HUES48 (cell line): ENCODE measurements around the gene DRAXIN.

Source experiments
- H3K27ac ChIP-seq: one replicate; pipeline ENCODE4 v1.7.0; 2013; ENCODE audit warnings: low read depth, low read length, inconsistent platforms
- H3K27me3 ChIP-seq: 2 replicates; pipeline ENCODE4 v1.6.1; 2013; ENCODE audit warnings: mild to moderate bottlenecking, low read length; ENCODE audit not compliant: control insufficient read depth, insufficient read depth
- H3K36me3 ChIP-seq: 2 replicates; pipeline ENCODE4 v1.6.1; 2013; ENCODE audit warnings: low read length; ENCODE audit not compliant: control insufficient read depth, insufficient read depth
- H3K4me1 ChIP-seq: 2 replicates; pipeline ENCODE4 v1.6.1; 2013; ENCODE audit warnings: mild to moderate bottlenecking, low read length; ENCODE audit not compliant: control insufficient read depth, insufficient read depth
- H3K4me3 ChIP-seq: 2 replicates; pipeline ENCODE4 v1.5.1; 2013; ENCODE audit warnings: mild to moderate bottlenecking, low read depth, low read length
- H3K9ac ChIP-seq: 2 replicates; pipeline ENCODE4 v1.6.1; 2013; ENCODE audit warnings: mild to moderate bottlenecking, low read depth, low read length, moderate library complexity
- H3K9me3 ChIP-seq: 2 replicates; pipeline ENCODE4 v1.6.1; 2013; ENCODE audit warnings: low read length; ENCODE audit not compliant: control insufficient read depth, insufficient read depth

DRAXIN gene

DNA sequence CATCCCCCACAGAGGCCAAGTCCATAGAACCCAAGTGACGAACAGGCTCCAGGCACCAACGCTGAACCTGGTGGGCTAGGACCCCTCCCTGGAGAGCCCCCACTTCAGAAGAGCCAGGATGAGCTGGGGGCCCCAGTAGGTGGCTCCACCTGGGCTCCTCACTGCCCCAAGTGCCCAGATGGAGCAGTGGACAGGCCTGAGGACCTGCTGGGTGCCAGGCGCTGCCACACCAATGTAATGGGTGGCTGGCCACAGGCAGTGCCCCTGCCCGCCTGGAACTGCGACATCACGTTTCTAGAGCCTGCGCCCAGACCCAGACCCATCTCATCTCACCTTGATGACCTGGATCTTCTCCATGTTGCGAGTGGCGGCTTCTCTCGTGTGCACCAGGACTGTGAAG, 16.2 kb upstream of the DRAXIN start:
- H3K9me3 ChIP-seq: no peaks in the 10 kb centered on the region
- H3K27ac ChIP-seq: no peak overlapping the region
- no peaks in the 10 kb centered on the region for H3K27me3 ChIP-seq
- no peaks in the 10 kb centered on the region for H3K4me1 ChIP-seq
- H3K36me3 ChIP-seq: peaks cover 85% of the 10 kb centered on the region
- H3K9ac ChIP-seq: no peak overlapping the region
- H3K4me3 ChIP-seq: no peak overlapping the region

DNA sequence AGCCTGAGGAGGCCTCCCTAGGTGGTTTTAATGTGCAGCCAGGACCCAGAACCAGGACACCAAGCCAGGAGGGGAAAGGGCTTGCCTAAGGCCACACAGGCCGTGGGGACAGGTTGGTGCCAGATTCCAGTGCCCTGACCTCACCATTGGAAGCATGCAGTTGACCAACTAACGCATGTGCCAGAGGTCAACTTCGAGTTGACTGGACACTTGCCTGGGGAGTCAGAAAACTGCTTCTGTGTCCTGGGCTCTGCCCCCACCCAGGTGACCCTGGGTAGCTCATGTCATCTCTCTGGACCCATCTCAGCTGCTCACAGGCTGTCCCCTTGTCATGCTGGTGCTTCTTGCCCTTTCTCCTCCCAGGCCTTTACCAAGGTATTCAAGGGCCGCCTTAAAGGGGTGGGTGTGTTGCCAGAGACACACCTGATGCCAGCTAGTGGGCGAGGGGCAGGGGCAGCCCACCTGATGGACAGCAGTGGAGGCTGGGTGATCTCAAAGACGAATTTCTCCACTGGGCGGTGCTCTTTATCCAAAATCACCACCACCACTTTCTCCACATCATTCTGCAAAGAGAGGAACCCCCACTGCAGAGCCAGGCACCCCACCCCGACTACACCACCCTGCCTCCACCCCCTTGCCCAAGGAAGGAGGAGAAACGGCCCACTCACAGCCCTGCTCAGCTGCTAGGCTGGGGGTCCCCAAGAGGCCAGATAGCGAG, 15.0 kb upstream of the DRAXIN start:
- H3K9me3 ChIP-seq: no peaks in the 10 kb centered on the region
- no peak overlapping the region for H3K27ac ChIP-seq
- H3K27me3 ChIP-seq: no peaks in the 10 kb centered on the region
- H3K9ac ChIP-seq: no peak overlapping the region
- peaks cover 75% of the 10 kb centered on the region for H3K36me3 ChIP-seq
- H3K4me3 ChIP-seq: no peak overlapping the region
- H3K4me1 ChIP-seq: peaks cover under 1% of the 10 kb centered on the region; the same call in 1 of the 2 replicates

DNA sequence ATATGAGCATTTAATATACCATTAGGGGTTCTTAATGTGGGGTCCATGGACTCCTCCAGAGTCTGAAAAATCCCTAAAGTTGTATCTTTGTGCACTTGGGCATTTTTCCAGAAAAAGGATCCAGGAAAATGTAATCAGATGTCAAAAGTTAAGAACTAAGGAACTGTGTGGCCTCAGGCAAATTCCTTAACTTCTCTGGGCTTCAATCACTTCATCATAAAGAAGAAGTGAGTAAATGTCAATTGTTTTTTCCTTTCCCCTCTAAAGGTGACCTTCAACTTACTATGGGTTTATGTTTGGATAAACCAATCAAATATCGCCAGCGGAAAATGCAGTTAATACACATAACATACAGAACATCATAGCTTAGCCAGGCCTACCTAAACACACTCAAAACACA, 13.1 kb upstream of the DRAXIN start:
- H3K27me3 ChIP-seq: no peaks in the 10 kb centered on the region
- H3K9me3 ChIP-seq: no peaks in the 10 kb centered on the region
- H3K27ac ChIP-seq: no peak overlapping the region
- H3K4me3 ChIP-seq: no peak overlapping the region
- no peak overlapping the region for H3K9ac ChIP-seq
- peaks cover 16% of the 10 kb centered on the region for H3K4me1 ChIP-seq
- peaks cover 56% of the 10 kb centered on the region for H3K36me3 ChIP-seq

DNA sequence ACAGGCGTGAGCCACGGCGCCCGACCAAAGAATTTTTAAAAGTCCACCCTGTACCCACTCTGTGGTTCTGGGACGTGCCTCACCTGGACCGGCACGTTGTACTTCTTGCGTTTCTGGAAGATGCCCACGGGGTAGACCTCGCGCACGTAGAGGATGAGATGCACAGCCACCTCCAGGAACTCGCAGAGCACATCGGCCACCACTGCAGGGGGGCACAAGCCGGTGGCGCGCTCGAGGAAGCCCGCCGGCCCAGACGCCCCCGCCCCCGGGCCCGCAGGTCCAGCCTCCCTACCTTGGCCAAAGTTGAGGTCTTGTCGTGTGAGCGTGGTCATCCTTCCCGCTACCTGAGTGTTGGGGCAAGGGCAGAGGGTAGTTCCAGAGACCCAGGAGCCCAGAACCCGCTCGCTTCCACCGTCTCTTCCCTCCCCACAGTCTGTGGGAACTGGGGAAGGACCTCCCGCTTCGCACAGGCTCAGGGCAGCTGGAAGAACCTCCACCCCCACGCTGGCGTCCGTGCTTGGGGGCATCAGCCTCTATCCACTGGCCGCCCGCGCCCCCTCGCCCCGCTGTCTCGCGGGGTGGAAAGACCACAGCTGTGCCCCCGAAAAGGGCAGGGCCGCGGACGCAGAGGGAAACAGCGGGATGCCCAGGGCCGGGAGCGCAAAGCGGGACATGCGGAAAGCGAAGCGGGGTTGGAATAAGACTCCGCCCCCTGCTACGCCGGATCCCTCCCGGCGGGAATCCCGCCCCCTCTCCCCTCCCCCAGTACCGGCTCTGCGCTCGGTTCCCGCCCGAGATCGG, 11.0 kb upstream of the DRAXIN start:
- peak overlapping the region; percentile 78 for H3K4me3 ChIP-seq
- peak overlapping the region; percentile 100 for H3K27ac ChIP-seq
- peak overlapping the region; percentile 81 for H3K9ac ChIP-seq
- H3K27me3 ChIP-seq: no peaks in the 10 kb centered on the region
- peaks cover 31% of the 10 kb centered on the region for H3K4me1 ChIP-seq
- H3K9me3 ChIP-seq: no peaks in the 10 kb centered on the region
- H3K36me3 ChIP-seq: peaks cover 42% of the 10 kb centered on the region

DNA sequence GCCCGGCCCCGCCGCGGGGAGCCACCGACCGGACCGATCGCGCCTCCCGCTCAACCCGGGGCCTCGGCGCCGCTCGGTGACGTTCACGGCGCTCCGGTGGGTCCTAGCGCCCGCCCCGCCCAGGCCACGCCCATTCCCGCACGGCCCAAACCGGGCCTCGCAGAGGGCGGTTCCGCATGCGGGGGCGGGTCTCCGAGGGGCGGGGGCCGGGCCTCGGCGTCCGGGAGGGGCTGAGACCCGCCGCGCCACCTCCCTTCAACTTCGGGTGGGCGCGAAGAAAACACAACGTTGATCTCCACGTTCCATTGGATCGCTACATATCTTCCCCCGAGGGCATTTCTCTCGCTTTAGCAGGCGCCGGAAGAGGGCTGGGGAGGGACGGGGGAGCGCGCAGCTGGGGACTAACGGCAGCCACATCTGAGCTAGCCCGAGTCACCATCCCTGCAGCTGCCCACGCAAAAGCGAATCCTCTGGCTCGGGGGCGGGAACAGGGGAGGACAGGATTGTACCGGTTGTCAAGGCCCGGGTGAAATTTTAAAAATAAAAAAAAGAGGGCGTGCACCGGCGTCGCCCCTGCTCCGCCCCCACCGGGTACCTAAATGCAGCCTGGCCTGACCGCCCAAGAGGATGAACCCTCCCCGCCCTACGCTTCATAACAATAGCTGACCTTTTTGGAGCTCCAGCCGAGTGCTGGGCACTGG, 10.3 kb upstream of the DRAXIN start, which contains the start of gene MAD2L2:
Gene MAD2L2, minus strand, starts transcription at position 78 of the 701 bp plus-strand sequence. CDS start 547 bp downstream, outside the sequence.
- H3K36me3 ChIP-seq: peaks cover 34% of the 10 kb centered on the region

DNA sequence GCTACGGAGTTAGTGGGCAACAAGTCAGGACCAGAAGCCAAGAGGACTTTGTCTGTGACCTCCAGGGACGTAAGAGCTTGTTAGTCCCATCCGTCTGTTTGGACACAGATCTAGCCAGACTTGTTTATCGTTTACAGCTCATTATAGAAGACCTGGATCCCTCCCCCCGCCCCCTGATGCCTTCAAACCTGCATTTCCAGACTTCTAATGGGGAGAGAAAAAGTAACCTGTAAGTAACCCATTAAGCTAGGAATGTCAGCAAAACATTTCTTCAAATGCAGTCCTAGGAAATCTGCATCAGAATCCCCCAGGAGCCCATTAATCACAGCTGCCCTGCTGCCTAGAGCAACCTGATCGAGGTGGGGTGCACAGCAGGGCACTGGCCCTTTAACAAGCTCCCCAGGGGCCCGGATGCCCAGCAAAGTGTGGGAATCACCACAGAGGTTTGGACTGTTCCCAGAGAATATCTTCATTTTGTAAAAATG, 9.2 kb upstream of the DRAXIN start:
- Histone ChIP-seq H3K36me3 (peaks cover 23% of the 10 kb centered on the region), H3K4me3 (peak overlapping the region; percentile 78), H3K27ac (peak overlapping the region; percentile 100), H3K9me3 (no peaks in the 10 kb centered on the region), H3K4me1 (peaks cover 31% of the 10 kb centered on the region), H3K9ac (peak overlapping the region; percentile 62), H3K27me3 (no peaks in the 10 kb centered on the region)

More for the DNA sequence above, 10.3 kb upstream of the DRAXIN start, which contains the start of gene MAD2L2:
- Histone ChIP-seq H3K4me1 (peaks cover 31% of the 10 kb centered on the region), H3K9me3 (no peaks in the 10 kb centered on the region), H3K4me3 (peak within 1 kb of the TSS; percentile 78), H3K9ac (peak within 1 kb of the TSS; percentile 81), H3K27ac (peak within 1 kb of the TSS; percentile 100), H3K27me3 (no peaks in the 10 kb centered on the region)

DNA sequence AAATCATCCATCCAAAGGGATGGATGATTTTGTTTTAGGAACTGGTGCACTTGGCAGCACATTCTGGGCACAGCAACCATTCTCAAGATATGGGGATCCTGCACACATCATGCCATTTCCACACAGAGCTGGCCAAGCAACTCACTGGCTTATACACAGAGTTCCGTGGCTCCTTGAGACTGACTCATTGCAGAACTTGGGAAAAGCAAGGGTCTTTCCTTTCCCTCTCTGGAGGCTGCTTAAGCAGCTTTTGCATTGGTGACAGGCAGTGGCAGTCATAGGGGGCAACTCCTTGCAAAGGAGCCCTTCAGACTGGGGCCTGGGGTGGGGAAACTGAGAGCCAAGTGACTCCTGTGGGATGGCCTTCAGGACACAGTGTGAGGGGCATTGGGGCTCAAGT, 8.7 kb upstream of the DRAXIN start:
- Histone ChIP-seq H3K27me3 (no peaks in the 10 kb centered on the region), H3K36me3 (peaks cover 18% of the 10 kb centered on the region), H3K9me3 (no peaks in the 10 kb centered on the region), H3K9ac (no peak overlapping the region), H3K4me3 (peak overlapping the region; percentile 24), H3K27ac (peak overlapping the region; percentile 100), H3K4me1 (peaks cover 31% of the 10 kb centered on the region)

DNA sequence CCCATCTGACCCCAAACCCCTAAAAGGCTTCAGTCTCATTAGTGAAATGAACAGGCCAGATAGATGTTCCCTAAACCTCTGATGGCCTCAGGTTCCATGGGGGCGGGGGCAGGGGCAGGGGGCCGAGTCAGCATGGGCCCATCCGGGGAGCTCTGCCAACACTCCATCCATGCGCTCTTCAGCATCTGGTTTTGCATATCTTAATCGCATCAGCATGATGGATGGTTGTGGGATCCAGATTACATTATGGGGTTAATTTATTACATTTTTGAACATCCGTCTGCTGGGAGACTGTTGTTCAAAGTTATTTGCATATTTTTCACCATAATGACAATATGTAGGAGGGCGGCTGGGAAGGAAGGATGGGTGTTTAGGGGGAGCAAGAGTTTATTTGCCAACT, 7.4 kb upstream of the DRAXIN start:
- Histone ChIP-seq H3K4me1 (peaks cover 38% of the 10 kb centered on the region), H3K9me3 (no peaks in the 10 kb centered on the region), H3K9ac (no peak overlapping the region), H3K36me3 (peaks cover 10% of the 10 kb centered on the region), H3K27me3 (no peaks in the 10 kb centered on the region), H3K4me3 (no peak overlapping the region), H3K27ac (peak overlapping the region; percentile 100)

DNA sequence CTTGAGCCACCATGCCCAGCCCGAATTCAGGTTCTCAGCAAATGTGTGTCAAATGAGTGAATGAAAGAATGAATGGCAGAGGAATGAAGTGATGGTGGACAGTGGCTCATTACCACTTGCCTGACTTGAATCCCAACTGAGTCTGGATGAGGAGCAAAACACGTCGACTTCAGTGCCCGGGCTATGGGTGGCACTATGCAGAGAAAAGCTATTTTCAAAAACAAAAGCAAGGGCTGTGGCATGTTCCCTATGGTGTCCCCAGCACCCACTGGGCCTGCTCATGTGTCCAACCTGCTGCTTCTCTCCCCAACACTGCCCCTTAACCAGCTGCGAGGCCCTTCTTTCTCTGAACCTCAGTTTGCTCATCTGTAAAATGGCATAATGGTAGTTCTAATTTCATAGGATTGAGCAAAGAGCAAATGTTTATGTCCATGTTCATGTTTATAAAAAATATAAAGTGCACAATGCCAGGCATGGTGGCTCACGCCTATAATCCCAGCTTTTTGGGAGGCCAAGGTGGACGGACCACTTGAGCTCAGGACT, 6.2 kb upstream of the DRAXIN start:
- Histone ChIP-seq H3K4me3 (no peak overlapping the region), H3K27ac (peak overlapping the region; percentile 70), H3K9me3 (no peaks in the 10 kb centered on the region), H3K9ac (no peak overlapping the region), H3K36me3 (peaks cover 4% of the 10 kb centered on the region), H3K4me1 (peaks cover 46% of the 10 kb centered on the region), H3K27me3 (no peaks in the 10 kb centered on the region)

DNA sequence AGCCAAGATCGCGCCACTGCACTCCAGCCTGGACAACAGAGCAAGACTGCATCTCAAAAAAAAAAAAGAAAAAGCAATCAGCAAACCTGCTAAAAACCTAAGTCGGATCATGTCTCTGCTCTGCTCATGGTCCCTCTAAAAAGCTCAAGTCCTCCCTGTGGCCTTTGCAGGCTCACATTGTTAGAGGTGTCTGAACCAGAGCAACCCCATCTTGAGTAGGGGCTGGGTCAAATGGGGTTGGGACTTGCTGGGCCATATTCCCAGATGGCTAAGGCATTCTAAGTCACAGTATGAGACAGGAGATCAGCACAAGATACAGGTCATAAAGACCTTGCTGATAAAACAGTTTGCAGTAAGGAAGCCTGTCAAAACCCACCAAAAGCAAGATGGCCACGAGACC, 3.0 kb upstream of the DRAXIN start:
- Histone ChIP-seq H3K4me3 (0 out of 2 replicates have a peak overlapping the region, but pooled peaks have one; percentile 68), H3K36me3 (peaks cover 4% of the 10 kb centered on the region), H3K9ac (no peak overlapping the region), H3K9me3 (no peaks in the 10 kb centered on the region), H3K27ac (no peak overlapping the region), H3K4me1 (peaks cover 37% of the 10 kb centered on the region), H3K27me3 (no peaks in the 10 kb centered on the region)
